CD4-positive, alpha-beta T cell treated with Interleukin-17A for 1 hour (primary cell): ENCODE measurements around the gene SPDYE16.
"Not testable (repeated sequence)": the region's sequence is repeated elsewhere in the genome, so short reads cannot be mapped to it uniquely, and the experiment has no call there.

Source experiments
- DNase-seq: peaks from one replicate; pipeline ENCODE4 v3.0.0-alpha.2; 2020

Gene SPDYE16

DNA sequence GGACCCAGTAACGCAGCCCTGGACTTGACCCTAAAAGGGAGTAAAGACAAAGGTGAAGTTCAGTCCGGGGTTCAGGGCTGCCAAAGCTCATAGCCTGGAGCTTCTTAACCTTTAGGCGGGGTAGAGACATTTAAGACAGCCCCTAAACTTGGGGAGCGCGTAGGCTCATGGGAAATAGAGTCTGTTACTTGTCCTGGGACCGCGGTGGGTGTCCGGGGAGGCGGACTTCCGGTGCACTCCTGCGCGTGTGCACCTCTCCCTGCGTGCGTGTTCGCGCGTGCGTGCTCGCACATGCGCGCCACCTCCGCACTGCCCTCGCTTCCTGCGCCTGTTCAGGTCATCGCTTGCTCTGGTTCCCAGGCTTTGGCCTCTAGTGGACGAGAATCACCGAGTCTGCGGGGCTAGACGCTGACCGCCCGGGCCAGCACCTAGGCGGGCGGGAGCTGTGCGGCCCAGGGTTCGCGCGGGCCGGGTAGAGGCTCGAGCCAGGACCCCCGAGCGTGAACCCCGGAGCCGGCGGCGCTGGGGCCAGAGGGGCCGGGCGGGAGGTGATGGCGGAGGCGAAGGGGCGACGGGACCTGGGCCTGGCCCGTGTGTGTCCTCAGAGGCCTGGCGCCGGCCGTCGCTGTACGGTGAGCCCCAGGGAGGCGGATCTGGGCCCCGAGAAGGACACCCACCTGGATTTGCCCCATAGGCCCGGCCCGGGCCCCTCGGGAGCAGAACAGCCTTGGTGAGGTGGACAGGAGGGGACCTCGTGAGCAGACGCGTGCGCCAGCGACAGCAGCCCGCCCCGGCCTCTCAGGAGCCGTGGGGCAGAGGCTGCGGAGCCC lies 6.1 kb upstream of the SPDYE16 start:
- DNase-seq: peak; percentile 91

DNA sequence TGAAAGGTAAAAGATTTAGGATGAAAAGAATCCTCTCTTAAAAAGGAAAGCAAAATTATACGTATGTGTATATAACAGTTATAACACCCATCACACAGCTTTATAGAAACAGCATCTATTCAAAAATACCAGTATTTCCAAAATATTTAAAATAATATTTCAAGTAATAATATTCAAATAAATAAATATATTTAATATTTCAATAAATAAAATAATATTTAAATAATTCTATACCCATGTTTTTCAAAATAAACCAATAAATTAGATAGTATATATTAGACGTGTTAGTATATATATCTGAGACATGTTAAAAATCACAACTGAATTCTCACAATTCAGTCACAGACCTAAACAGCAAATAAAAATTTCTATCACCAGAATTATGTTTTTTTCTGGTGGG lies 11.5 kb downstream of the SPDYE16 start:
- not testable (repeated sequence) for DNase-seq

DNA sequence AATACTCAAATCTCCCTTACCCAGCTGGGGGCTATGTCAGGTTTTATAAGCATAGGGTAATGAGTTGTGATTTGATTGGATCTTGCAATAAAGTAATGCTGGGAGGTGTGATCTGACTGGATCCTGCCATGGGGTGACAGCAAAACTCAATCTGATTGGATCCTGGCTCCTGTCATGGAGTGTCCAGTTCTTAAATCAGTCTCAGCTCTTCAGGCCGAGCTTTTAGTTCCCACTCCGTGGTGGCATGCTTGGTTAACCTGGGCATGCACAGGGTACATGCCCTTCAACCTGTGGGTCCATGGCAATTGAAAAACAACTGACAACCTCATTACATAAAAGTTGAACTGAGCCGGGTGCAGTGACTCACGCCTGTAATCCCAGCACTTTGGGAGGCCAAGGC lies 16.9 kb downstream of the SPDYE16 start:
- DNase-seq: not testable (repeated sequence)

- DNase-seq: not testable (repeated sequence)
Measured at GRCh38 chr7:76516932-76517331, 26.2 kb downstream of the SPDYE16 start.

DNA sequence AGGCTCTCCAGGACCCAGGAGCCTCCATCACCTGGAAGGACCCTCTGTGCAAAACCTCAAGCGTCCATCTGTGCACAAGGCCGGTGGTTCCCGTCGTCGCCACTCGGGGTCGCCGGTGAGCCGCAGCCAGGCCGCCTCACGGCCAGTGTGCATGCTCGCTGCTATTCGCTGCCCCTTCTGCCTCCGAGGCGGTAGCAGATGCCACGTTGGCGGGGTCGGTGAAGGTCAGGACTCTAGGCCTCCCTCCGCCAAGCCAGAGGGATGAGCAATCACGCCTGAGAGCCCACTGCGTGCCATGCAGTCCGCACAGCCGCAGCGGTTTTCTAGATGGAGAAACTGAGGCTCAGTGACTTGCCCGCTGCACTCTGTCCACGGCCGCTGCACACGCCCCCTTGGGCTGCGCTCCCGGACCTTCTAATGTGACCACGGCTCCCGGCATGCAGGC lies 27.1 kb downstream of the SPDYE16 start:
- DNase-seq: peak; percentile 25

DNA sequence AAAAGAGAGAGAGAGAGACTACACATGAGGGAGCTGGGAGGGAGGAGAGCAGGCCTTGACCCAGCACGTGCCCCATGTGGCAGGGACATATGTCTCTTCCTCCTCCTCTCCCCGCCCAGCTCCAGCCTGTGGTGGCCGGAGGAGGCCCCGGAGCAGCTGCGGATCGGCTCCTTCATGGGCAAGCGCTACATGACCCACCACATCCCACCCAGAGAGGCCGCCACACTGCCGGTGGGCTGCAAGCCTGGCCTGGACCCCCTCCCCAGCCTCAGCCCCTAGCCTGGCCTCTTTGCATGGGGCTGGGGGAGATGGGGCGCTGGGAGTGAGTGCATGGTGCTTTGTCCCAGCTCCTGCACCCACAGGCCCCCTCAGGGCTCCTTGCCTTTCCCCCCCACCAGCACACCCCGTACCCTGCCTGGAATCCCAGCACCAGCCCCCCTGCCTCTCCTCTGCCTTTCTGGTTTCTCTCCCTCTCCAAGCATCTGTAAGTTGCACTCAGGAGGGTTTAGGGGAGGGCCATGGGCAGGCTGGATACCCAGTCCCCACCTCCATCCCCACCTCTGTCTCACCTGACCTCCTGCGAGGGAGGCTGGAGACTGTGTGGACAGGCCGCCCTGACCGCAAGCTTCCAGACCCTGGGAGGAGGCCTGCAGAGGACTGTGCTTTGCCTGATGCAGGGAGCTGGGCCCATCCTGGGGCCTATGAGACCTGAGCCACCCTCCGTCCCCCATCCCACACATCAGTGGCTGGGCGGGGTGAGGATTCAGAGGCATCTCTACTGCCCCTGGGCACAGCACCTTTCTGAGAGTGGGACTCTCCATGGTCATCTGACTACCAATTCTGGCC lies 27.9 kb downstream of the SPDYE16 start:
- no peak for DNase-seq

- no peak for DNase-seq
Measured at GRCh38 chr7:76513817-76514799, 29.0 kb downstream of the SPDYE16 start.

DNA sequence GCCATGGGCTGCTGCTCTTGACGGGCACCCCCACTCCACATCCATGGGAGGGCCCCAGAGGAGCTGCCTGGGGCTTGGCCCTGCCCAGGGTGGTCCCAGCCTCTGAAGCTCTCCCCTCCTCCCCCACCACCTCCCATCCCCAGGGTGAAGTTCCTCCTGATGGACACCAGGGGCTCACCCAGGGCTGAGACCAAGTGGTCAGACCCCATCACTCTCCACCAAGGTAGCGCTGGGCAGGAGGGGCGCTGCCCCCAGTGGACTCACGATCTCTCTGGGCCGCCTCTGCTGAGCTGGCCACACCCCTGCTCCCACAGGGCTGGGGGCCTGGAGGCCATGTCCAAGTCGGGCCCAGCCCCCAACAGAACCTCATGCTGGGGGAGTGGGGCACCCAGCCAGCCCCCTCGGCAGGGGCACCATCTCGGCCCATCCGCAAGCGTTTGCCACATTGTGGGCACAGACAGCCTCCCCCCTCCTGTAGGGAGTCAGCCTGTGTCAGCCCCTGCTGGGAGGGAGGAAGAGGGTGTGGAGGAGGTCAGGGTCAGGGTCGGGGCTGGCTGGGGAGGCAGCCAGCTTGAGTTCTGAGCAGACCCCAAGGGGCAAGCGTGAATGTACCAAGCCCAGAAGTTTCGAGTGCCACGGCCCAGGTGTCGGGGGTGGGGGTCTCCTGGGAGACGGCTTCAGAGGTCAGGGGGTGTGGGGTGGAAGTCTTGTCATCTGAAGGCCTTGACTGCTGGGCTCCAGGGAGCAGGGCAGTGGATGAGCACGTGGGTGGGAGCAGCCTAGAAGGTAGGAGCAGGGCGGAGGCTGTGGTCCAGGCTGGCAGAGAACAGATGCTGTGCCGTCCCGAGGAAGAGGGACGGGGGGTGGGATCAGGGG lies 29.9 kb downstream of the SPDYE16 start:
- no peak for DNase-seq

DNA sequence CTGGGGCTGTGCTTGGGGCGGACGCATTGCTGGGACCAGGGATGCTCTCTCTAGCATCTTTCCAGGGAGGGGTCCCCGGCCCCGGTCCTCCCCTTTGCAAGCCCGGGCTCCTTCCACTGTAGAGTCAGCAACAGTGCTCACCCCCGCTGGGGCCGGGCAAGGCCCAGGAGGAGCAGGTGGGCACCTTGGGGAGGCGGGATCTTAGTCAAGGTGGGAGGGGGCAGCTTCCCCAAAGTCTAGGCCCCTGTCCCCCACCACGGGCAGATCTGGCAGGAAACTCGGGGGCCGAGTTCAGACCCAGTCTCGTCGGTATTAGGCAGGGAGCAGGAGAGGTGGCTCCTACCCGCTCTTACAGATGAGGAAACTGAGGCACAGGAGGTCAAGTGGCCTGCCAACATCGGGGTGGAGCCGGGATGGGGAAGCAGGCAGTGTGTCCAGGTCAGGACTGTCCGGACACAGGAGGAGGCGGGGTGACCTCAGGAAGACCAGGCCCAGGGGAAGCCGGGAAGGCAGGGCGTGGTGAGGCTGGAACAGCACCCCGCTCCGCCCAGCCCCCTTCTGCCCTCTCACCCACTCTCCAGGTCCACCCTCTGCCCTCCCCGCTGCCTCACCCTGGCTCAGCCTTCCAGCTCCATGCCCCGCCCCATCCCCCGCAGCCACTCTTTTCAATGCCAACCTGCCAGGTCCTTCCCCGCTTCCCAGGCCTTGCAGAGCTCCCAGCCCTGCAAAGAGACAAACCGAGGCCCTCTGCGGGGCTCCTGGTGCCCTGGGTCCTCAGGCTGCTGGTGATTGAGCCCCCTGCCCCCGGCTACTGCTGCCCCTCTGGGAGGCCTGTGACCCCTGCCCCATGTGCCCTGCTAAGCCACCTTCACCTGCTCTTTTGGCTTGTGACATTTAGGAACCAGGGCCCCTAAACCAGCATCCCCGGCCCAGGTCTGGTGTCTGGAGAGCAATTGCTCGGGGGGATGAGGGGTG lies 30.9 kb downstream of the SPDYE16 start:
- DNase-seq: not testable (repeated sequence)

- not testable (repeated sequence) for DNase-seq
Measured at GRCh38 chr7:76511200-76511910, 31.7 kb downstream of the SPDYE16 start.

DNA sequence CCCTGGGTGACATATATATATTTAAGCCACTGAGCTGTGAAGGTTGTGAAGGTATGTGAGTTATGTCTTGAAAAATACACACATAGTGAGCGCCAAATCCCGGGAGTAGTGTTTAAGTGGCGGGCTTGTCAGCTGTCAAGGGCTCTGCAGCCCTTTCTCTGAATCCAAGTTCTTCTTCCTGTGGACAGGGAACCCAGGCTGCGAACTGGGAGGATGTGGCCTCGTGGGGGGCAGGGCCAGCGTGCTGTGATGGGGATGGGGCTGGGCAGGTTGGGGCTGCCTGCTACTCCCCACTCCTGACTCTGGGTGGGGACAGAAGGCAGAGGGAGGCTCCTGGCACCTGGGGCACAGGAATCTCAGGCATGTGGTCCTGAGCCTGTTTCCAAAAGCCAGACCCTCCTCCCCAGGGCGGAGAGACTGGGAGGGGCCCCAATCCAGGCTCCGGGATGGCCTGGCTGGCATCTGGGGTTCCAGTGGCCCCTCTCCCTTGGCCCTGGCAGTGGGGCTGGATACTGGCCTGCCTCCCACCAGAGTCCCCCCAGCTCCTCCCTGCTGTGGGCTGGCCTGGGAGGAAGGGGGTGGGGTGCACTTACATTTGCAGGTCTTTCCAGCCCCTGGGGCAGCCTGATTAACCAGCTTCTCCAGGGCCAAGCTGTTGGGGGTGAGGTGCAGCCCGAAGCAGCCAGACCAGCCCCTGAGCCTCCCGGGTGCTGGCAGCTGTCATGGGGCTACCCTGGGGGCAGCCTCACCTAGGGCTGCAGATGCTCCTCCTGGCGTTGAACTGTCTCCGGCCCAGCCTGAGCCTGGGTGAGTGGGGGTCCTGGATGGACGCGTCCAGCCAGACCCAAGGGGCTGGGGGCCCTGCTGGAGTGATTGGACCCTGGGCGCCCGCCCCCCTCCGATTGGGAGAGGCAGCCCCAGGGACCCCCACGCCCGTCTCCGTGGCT lies 32.9 kb downstream of the SPDYE16 start, which contains the start of gene UPK3B:
Gene UPK3B, plus strand, starts transcription at position 622 of the 947 bp plus-strand sequence. Its CDS starts 101 bp downstream, at position 723.
- no peak for DNase-seq

- peak; percentile 39 for DNase-seq
Measured at GRCh38 chr7:76507723-76508406, 35.2 kb downstream of the SPDYE16 start.

DNA sequence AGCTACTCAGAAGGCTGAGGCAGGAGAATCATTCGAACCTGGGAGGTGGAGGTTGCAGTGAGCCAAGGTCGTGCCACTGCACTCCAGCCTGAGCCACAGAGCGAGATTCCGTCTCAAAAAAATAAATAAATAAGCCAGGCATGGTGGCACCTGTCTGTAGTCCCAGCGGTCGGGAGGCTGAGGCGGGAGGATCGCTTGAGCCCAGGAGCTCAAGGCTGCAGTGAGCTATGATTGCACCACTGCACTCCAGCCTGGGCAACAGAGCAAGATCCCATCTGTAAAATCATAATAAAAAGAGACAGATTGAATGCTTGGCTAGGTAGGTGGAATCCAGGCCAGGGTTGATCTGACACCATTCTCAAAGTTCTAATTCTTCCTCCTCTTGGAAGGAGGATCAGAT lies 36.5 kb downstream of the SPDYE16 start:
- DNase-seq: not testable (repeated sequence)

GRCh38 chr7:76506081-76506440 lies 37.0 kb downstream of the SPDYE16 start:
- no peak for DNase-seq

GRCh38 chr7:76505168-76506080 lies 37.7 kb downstream of the SPDYE16 start:
- DNase-seq: no peak

DNA sequence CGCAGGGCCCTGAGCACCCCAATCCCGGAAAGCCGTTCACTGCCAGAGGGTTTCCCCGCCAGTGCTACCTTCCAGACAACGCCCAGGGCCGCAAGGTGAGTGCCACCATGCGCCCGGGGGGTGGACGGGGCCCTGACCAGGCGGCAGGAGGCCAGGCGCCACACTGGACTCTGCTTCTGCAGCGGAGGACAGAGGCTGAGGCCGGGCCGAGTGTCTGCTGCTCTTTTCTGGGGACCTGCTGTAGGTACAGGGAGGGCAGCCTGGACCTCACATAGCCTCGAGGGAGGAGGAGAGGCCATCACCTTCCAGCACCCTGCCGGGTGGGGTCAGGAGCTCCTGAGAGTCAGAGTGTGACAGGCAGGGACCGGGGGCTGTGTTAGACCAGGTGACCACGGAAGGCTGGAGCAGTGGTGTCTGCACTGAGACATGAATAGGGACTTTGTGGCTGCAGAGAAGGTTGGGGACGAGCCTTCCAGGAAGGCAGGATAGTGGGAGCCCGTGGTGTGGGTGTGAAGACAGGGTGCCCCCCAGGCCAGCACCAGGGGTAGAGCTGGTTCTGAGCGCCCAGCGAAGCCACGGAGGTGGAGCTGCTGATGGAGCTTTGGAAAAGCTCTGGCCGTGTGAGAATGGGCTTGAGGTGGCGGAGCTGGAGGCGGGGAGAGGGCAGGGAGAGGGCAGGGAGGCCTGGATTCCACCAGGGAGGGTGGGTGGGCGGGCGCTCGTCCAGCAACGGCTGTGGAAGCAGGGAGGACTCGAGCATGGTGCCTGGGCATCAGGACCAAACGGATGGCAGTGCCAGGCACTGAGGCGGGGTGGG lies 38.5 kb downstream of the SPDYE16 start:
- not testable (repeated sequence) for DNase-seq
